Stomach (tissue), 9 donors: ENCODE results near the gene TSPAN33. TPM values are rescaled to one million over a fixed set of nuclear protein-coding genes. Genes with fewer than 3 reads are reported as not detected.

Experiments used
- DNase-seq, 2 donors: peaks; one replicate each; pipeline versions ENCODE4 v3.0.0 to v3.0.0-alpha.2; 2013 to 2019
- H3K27ac ChIP-seq, 5 donors: fragments of 200-600 bp in 4 of 5; sonication (generic) in 4 of 5; one replicate each; pipeline ENCODE4 v1.5.1; 2013 to 2019; ENCODE audit warnings: mild to moderate bottlenecking in 1 of 5, moderate library complexity in 1 of 5
- H3K27me3 ChIP-seq, 3 donors: fragments of 200-600 bp; sonication (generic); one replicate each; pipeline ENCODE4 v1.5.1; 2017 to 2019; ENCODE audit warnings: mixed run types in 1 of 3
- H3K36me3 ChIP-seq, 4 donors: fragments of 200-600 bp; sonication (generic); 1 replicate in 3 of 4; 2 replicates in 1 of 4; pipeline ENCODE4 v1.5.1; 2016 to 2019
- H3K4me1 ChIP-seq, 4 donors: fragments of 200-600 bp; sonication (generic); one replicate each; pipeline ENCODE4 v1.5.1; 2016 to 2019
- H3K4me3 ChIP-seq, 4 donors: fragments of 200-600 bp; sonication (generic) in 3 of 4; one replicate each; pipeline ENCODE4 v1.5.1; 2016 to 2019; ENCODE audit warnings: mild to moderate bottlenecking in 1 of 4
- H3K9me3 ChIP-seq, 4 donors: fragments of 200-600 bp; sonication (generic); one replicate each; pipeline ENCODE4 v1.5.1; 2016 to 2019
- CTCF ChIP-seq, 7 experiments: fragments of 450-650 bp in 4 of 7; fragments of 200-600 bp in 3 of 7; sonication (generic) in 3 of 7; IDR thresholded peaks; one replicate each; pipeline ENCODE4 v1.5.1; 2016 to 2019; ENCODE audit warnings: antibody characterized with exemption in 7 of 7, control low read depth in 2 of 7, mild to moderate bottlenecking in 1 of 7
- EP300 ChIP-seq: sonication (generic); formaldehyde crosslinking; IDR thresholded peaks from one replicate; pipeline ENCODE4 v1.6.1; 2017; ENCODE audit warnings: antibody characterized with exemption
- POLR2A ChIP-seq, 4 donors: fragments of 450-650 bp; IDR thresholded peaks; one replicate each; pipeline ENCODE4 v1.6.1; 2016; ENCODE audit warnings: antibody characterized with exemption in 4 of 4, control low read depth in 2 of 4, mild to moderate bottlenecking in 1 of 4, moderate library complexity in 1 of 4
- POLR2AphosphoS5 ChIP-seq, 3 donors: sonication (generic); formaldehyde crosslinking; IDR thresholded peaks; one replicate each; pipeline ENCODE4 v1.6.1; 2016; ENCODE audit warnings: antibody characterized with exemption in 3 of 3
- WGBS, 5 donors: extraction: QIAGEN DNeasy Blood & Tissue Kit in 3 of 5; methylation state at CpG; one replicate each; pipeline versions ENCODE4 v1.1.5 to v1.1.7; 2013 to 2018; 5-methylcytosine and 5-hydroxymethylcytosine counted together
- intact Hi-C: fragments of 100-400 bp; cut with DNase I; formaldehyde crosslinking; loops from one replicate; pipeline ENCODE4 v1.15.1; 2023; ENCODE audit warnings: low total_unique reads
- polyA plus RNA-seq, 3 donors: library from polyadenylated mRNA; stranded (reverse); fragments of 200-250 nt; gene quantifications; one replicate each; pipeline ENCODE4 v1.2.3, GENCODE V29; 2013
- total RNA-seq, 5 donors: library from RNA; depleted of rRNA; stranded (reverse); fragments of >200 nt; gene quantifications; one replicate each; pipeline versions ENCODE4 v1.1.0 to v1.2.3, GENCODE V29; 2014 to 2016
- donor health status: healthy with polysubstance abuse.
- donor health status: Bipolar disorder and iron deficiency.
- donor health status: healthy.

TSPAN33 gene
- total and polyA plus RNA-seq, 8 donors, result 1.8 to 20.9 (median 8.5) TPM

GRCh38 chr7:129146237-129146979 lies 1.9 kb downstream of the TSPAN33 start:
- peaks cover 0 to 24% (median 5%) of the 10 kb centered on the region in 3 donors for H3K27me3 ChIP-seq
- H3K4me3 ChIP-seq, result no peak overlapping the region
- peak in 1 of 2 donors; percentile 46 for DNase-seq
- H3K4me1 ChIP-seq, result peaks cover 12 to 41% (median 19%) of the 10 kb centered on the region in 4 donors
- intact Hi-C loops, result no loop called here
- WGBS, 5 donors, result 65 to 77% (median 69%) methylated on average over 8 of the region's 8 CpGs
- no peaks in the 10 kb centered on the region for H3K36me3 ChIP-seq
- no peaks in the 10 kb centered on the region for H3K9me3 ChIP-seq
- TF ChIP-seq EP300 (no peak), POLR2A (IDR thresholded peaks at IDR 0.05) (no peak), POLR2AphosphoS5 (IDR thresholded peaks at IDR 0.05) (no peak), CTCF (IDR thresholded peaks at IDR 0.05) (no peak)
- H3K27ac ChIP-seq, result peak overlapping the region in 2 of 5 donors; percentile 15 to 43

- intact Hi-C loops, result no loop called here
- peaks cover 12 to 41% (median 19%) of the 10 kb centered on the region in 4 donors for H3K4me1 ChIP-seq
- H3K9me3 ChIP-seq, result no peaks in the 10 kb centered on the region
- peaks cover 0 to 24% (median 5%) of the 10 kb centered on the region in 3 donors for H3K27me3 ChIP-seq
- H3K27ac ChIP-seq, result no peak overlapping the region
- DNase-seq, result no peak
- no peaks in the 10 kb centered on the region for H3K36me3 ChIP-seq
- 46 to 71% (median 65%) methylated on average over 3 of the region's 3 CpGs for WGBS, 5 donors
- TF ChIP-seq POLR2AphosphoS5 (IDR thresholded peaks at IDR 0.05) (no peak), EP300 (no peak), POLR2A (IDR thresholded peaks at IDR 0.05) (no peak)
- H3K4me3 ChIP-seq, result no peak overlapping the region
Observed at GRCh38 chr7:129147731-129148130, 3.2 kb downstream of the TSPAN33 start.

- H3K9me3 ChIP-seq, result no peaks in the 10 kb centered on the region
- no peaks in the 10 kb centered on the region for H3K36me3 ChIP-seq
- peak overlapping the region in 2 of 5 donors; percentile 7 to 26 for H3K27ac ChIP-seq
- peaks cover 0 to 10% (median 5%) of the 10 kb centered on the region in 3 donors for H3K27me3 ChIP-seq
- H3K4me1 ChIP-seq, result peaks cover 5 to 32% (median 10%) of the 10 kb centered on the region in 4 donors
- DNase-seq, result no peak
- intact Hi-C loops, result no loop called here
- H3K4me3 ChIP-seq, result no peak overlapping the region
- WGBS, 5 donors, result 73 to 80% (median 78%) methylated on average over 8 of the region's 8 CpGs
- TF ChIP-seq CTCF (IDR thresholded peaks at IDR 0.05) (no peak), POLR2AphosphoS5 (IDR thresholded peaks at IDR 0.05) (no peak), EP300 (no peak), POLR2A (IDR thresholded peaks at IDR 0.05) (no peak)
Observed at GRCh38 chr7:129149511-129149910, 5.0 kb downstream of the TSPAN33 start.

- 66 to 77% (median 70%) methylated on average over 7 to 8 of the region's 8 CpGs for WGBS, 5 donors
- TF ChIP-seq POLR2AphosphoS5 (IDR thresholded peaks at IDR 0.05), result no peak
- no peak for TF ChIP-seq CTCF (IDR thresholded peaks at IDR 0.05)
- TF ChIP-seq EP300, result no peak
- no peak for TF ChIP-seq POLR2A (IDR thresholded peaks at IDR 0.05)
- Histone ChIP-seq H3K27ac (no peak overlapping the region), H3K36me3 (no peaks in the 10 kb centered on the region), H3K9me3 (no peaks in the 10 kb centered on the region), H3K27me3 (peaks cover 0 to 4% (median 0%) of the 10 kb centered on the region in 3 donors), H3K4me3 (no peak overlapping the region), H3K4me1 (peaks cover 0 to 26% (median 4%) of the 10 kb centered on the region in 4 donors)
- intact Hi-C loops, result no loop called here
- peak in 1 of 2 donors; percentile 17 for DNase-seq
Observed at GRCh38 chr7:129150199-129150996, 5.9 kb downstream of the TSPAN33 start.
